ENCODE measurements around the gene ACTR1A. TPM values are rescaled to one million over a fixed set of nuclear protein-coding genes. Genes with fewer than 3 reads are reported as not detected.

Gene ACTR1A
- total RNA-seq, 1 experiment from 2014 or later, result 93.6 TPM

- TF ChIP-seq, protein P1, sequence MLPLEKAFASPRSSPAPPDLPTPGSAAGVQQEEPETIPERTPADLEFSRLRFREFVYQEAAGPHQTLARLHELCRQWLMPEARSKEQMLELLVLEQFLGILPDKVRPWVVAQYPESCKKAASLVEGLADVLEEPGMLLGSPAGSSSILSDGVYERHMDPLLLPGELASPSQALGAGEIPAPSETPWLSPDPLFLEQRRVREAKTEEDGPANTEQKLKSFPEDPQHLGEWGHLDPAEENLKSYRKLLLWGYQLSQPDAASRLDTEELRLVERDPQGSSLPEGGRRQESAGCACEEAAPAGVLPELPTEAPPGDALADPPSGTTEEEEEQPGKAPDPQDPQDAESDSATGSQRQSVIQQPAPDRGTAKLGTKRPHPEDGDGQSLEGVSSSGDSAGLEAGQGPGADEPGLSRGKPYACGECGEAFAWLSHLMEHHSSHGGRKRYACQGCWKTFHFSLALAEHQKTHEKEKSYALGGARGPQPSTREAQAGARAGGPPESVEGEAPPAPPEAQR (CRISPR knock-in tag; IDR thresholded peaks at IDR 0.05), result no peak
- TF ChIP-seq, protein P2, sequence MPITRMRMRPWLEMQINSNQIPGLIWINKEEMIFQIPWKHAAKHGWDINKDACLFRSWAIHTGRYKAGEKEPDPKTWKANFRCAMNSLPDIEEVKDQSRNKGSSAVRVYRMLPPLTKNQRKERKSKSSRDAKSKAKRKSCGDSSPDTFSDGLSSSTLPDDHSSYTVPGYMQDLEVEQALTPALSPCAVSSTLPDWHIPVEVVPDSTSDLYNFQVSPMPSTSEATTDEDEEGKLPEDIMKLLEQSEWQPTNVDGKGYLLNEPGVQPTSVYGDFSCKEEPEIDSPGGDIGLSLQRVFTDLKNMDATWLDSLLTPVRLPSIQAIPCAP (CRISPR knock-in tag; IDR thresholded peaks at IDR 0.05), result no peak
- peak; percentile 59; the same call in 1 of the 2 replicates for TF ChIP-seq NFE2L1 (CRISPR knock-in tag; IDR thresholded peaks at IDR 0.05)
- TF ChIP-seq GRHL2 (CRISPR knock-in tag; IDR thresholded peaks at IDR 0.05; ENCODE audit: insufficient replicate concordance, severe bottlenecking), result no peak
- TF ChIP-seq CREM (CRISPR knock-in tag; IDR thresholded peaks at IDR 0.05), result no peak
- no peak for TF ChIP-seq HMGA2 (CRISPR knock-in tag; IDR thresholded peaks at IDR 0.05)
- TF ChIP-seq ZNF281 (CRISPR knock-in tag; IDR thresholded peaks at IDR 0.05), result peak; percentile 13; the same call in 1 of the 2 replicates
- no peak for TF ChIP-seq CBFB (CRISPR knock-in tag; IDR thresholded peaks at IDR 0.05; ENCODE audit: low read depth)
- TF ChIP-seq TEAD1 (CRISPR knock-in tag; IDR thresholded peaks at IDR 0.05), result peak; percentile 15; the same call in 1 of the 2 replicates
- TF ChIP-seq, protein P3, sequence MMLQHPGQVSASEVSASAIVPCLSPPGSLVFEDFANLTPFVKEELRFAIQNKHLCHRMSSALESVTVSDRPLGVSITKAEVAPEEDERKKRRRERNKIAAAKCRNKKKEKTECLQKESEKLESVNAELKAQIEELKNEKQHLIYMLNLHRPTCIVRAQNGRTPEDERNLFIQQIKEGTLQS (CRISPR knock-in tag; conservative IDR thresholded peaks at IDR 0.05), result no peak
- no peak for TF ChIP-seq SMAD3 (CRISPR knock-in tag; IDR thresholded peaks at IDR 0.05; ENCODE audit: borderline replicate concordance)
These were observed 1.9 kb upstream of the ACTR1A start (continued) for GRCh38 chr10:102504179-102504975.

DNA sequence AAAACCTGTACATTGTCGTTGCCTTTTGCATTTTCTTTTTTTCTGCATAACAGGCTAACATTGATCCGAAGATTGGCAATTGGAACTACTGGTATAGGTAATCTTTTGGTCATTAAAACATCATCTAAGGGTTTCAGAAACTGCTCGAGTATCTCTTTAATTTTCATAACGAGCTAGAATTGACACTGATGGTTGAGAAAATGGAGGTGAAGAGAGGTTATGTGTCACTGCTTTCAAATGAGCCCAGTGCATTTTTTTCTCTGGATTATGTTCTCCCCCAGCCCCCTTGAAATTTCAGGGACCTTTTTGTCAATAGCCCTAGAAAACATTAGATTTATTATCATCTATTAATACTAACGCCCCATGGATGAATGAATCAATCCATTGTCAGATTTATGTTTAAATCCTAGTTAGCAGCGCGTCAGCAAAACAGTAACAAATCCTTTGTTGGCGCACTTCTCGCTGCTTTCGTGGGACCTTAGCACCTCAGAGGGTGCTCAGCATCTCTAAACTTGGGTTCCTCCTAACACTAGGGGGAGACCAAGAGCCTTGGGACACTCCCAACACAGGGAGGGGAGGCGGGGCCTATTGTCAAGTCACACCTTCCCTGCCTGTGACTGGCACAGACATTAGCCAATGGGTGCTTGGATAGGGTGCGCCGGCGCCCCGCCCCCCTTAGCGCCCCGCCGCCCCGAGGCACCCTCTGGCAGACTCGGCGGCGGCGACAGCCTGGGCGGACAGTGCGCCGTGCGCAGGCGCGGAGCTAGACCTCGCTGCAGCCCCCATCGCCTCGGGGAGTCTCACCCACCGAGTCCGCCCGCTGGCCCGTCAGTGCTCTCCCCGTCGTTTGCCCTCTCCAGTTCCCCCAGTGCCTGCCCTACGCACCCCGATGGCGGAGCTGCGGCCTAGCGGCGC lies 1.0 kb upstream of the ACTR1A start, which contains the start of gene SUFU:
Gene SUFU, plus strand, starts transcription at position 709 of the 915 bp plus-strand sequence. Its CDS starts 181 bp downstream, at position 890.
- peaks cover 12% of the 10 kb centered on the region for H3K27me3 Mint-ChIP-seq (ENCODE audit: low read depth)
- peak within 1 kb of the TSS; percentile 95 for H3K4me3 Mint-ChIP-seq
- no peaks in the 10 kb centered on the region for H3K9me3 Mint-ChIP-seq
- POLR2A ChIA-PET, result interaction anchor here (0.7 to 1.7 kb wide), 4 partner anchors 52 to 210 kb away, joined by 3 to 4 read pairs (median 4); partner anchors contain the start of genes ARL3 and C10orf95
- H3K36me3 Mint-ChIP-seq, result peaks cover 6% of the 10 kb centered on the region; the same call in 1 of the 2 replicates
- DNase-seq (ENCODE audit: low spot score), result peak; percentile 98
- H3K4me1 Mint-ChIP-seq, result peaks cover 8% of the 10 kb centered on the region; the same call in 1 of the 2 replicates
- CTCF ChIA-PET, result interaction anchor here (0.5 to 3.6 kb wide), 58 partner anchors 10 to 881 kb away, joined by 3 to 163 read pairs (median 4); partner anchors contain the start of genes ARL3, C10orf95, CUEDC2 and FBXL15
- H3K27ac Mint-ChIP-seq, result peak within 1 kb of the TSS; percentile 41; the same call in 1 of the 2 replicates
- ATAC-seq, result peak; percentile 74
- TF ChIP-seq SOX15 (CRISPR knock-in tag; IDR thresholded peaks at IDR 0.05) (no peak), ZNF425 (CRISPR knock-in tag; conservative IDR thresholded peaks at IDR 0.05) (no peak), ZNF263 (CRISPR knock-in tag; IDR thresholded peaks at IDR 0.05; ENCODE audit: low read depth) (no peak), GABPB1 (CRISPR knock-in tag; IDR thresholded peaks at IDR 0.05) (0 out of 2 replicates have a peak, but pooled peaks have one; percentile 12), USF1 (CRISPR knock-in tag; IDR thresholded peaks at IDR 0.05) (no peak), STAT6 (CRISPR knock-in tag; conservative IDR thresholded peaks at IDR 0.05; ENCODE audit: low read depth) (no peak), ELF4 (CRISPR knock-in tag; IDR thresholded peaks at IDR 0.05; ENCODE audit: low read depth) (no peak), HMGA2 (CRISPR knock-in tag; IDR thresholded peaks at IDR 0.05) (no peak)
- TF ChIP-seq, protein P4, sequence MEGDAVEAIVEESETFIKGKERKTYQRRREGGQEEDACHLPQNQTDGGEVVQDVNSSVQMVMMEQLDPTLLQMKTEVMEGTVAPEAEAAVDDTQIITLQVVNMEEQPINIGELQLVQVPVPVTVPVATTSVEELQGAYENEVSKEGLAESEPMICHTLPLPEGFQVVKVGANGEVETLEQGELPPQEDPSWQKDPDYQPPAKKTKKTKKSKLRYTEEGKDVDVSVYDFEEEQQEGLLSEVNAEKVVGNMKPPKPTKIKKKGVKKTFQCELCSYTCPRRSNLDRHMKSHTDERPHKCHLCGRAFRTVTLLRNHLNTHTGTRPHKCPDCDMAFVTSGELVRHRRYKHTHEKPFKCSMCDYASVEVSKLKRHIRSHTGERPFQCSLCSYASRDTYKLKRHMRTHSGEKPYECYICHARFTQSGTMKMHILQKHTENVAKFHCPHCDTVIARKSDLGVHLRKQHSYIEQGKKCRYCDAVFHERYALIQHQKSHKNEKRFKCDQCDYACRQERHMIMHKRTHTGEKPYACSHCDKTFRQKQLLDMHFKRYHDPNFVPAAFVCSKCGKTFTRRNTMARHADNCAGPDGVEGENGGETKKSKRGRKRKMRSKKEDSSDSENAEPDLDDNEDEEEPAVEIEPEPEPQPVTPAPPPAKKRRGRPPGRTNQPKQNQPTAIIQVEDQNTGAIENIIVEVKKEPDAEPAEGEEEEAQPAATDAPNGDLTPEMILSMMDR (IDR thresholded peaks at IDR 0.05), result peak; percentile 70
